ENCODE results near the gene ABCC11. TPM values are rescaled to one million over a fixed set of nuclear protein-coding genes. Genes with fewer than 3 reads are reported as not detected.
"Not testable (repeated sequence)": the region's sequence is repeated elsewhere in the genome, so short reads cannot be mapped to it uniquely, and the experiment has no call there.

Gene ABCC11
- total RNA-seq, 1 experiment from 2014 or later = 0.12 TPM

- Histone ChIP-seq H3K9me3 (replicated peaks) (no peaks in the 10 kb centered on the region), H3K27me3 (no peaks in the 10 kb centered on the region), H3K4me3 (no peak overlapping the region), H3K4me1 (no peaks in the 10 kb centered on the region), H3K36me3 (no peaks in the 10 kb centered on the region), H3K27ac (no peak overlapping the region)
- no peak for DNase-seq
These were observed 45.7 kb downstream of the ABCC11 start for GRCh38 chr16:48201515-48202201.

GRCh38 chr16:48197294-48197693 is 50.0 kb downstream of the ABCC11 start:
- Histone ChIP-seq H3K27ac (no peak overlapping the region), H3K4me1 (no peaks in the 10 kb centered on the region), H3K36me3 (no peaks in the 10 kb centered on the region), H3K27me3 (no peaks in the 10 kb centered on the region), H3K9me3 (replicated peaks) (no peaks in the 10 kb centered on the region), H3K4me3 (no peak overlapping the region)
- no peak for DNase-seq

GRCh38 chr16:48194828-48195556 is 52.3 kb downstream of the ABCC11 start:
- peak in 1 of 2 experiments; percentile 15 for DNase-seq
- Histone ChIP-seq H3K27ac (no peak overlapping the region), H3K9me3 (replicated peaks) (no peaks in the 10 kb centered on the region), H3K4me1 (no peaks in the 10 kb centered on the region), H3K36me3 (no peaks in the 10 kb centered on the region), H3K4me3 (no peak overlapping the region), H3K27me3 (no peaks in the 10 kb centered on the region)

- no peaks in the 10 kb centered on the region for H3K4me1 ChIP-seq
- H3K27me3 ChIP-seq = no peaks in the 10 kb centered on the region
- H3K36me3 ChIP-seq = no peaks in the 10 kb centered on the region
These were observed 53.5 kb downstream of the ABCC11 start for GRCh38 chr16:48193846-48194245.

GRCh38 chr16:48188449-48189102 is 58.8 kb downstream of the ABCC11 start:
- H3K9me3 ChIP-seq (replicated peaks) = no peaks in the 10 kb centered on the region
- no peaks in the 10 kb centered on the region for H3K27me3 ChIP-seq
- H3K27ac ChIP-seq = no peak overlapping the region
- no peaks in the 10 kb centered on the region for H3K36me3 ChIP-seq
- H3K4me1 ChIP-seq = no peaks in the 10 kb centered on the region
- H3K4me3 ChIP-seq = no peak overlapping the region
- DNase-seq = no peak

More at GRCh38 chr16:48193846-48194245, 53.5 kb downstream of the ABCC11 start:
- Histone ChIP-seq H3K4me3 (no peak overlapping the region), H3K9me3 (replicated peaks) (no peaks in the 10 kb centered on the region), H3K27ac (no peak overlapping the region)
- no peak for DNase-seq

GRCh38 chr16:48187779-48188178 is 59.6 kb downstream of the ABCC11 start:
- Histone ChIP-seq H3K4me3 (no peak overlapping the region), H3K27ac (no peak overlapping the region), H3K36me3 (no peaks in the 10 kb centered on the region), H3K4me1 (no peaks in the 10 kb centered on the region), H3K27me3 (no peaks in the 10 kb centered on the region), H3K9me3 (replicated peaks) (no peaks in the 10 kb centered on the region)
- no peak for DNase-seq

GRCh38 chr16:48184681-48185080 is 62.7 kb downstream of the ABCC11 start:
- Histone ChIP-seq H3K27ac (no peak overlapping the region), H3K4me3 (no peak overlapping the region), H3K27me3 (no peaks in the 10 kb centered on the region), H3K36me3 (no peaks in the 10 kb centered on the region), H3K9me3 (replicated peaks) (no peaks in the 10 kb centered on the region), H3K4me1 (no peaks in the 10 kb centered on the region)
- no peak for DNase-seq

GRCh38 chr16:48182979-48183537 is 64.3 kb downstream of the ABCC11 start:
- peak in 1 of 2 experiments; percentile 34 for DNase-seq
- Histone ChIP-seq H3K27me3 (no peaks in the 10 kb centered on the region), H3K36me3 (no peaks in the 10 kb centered on the region), H3K4me1 (no peaks in the 10 kb centered on the region), H3K4me3 (no peak overlapping the region), H3K27ac (no peak overlapping the region), H3K9me3 (replicated peaks) (no peaks in the 10 kb centered on the region)

GRCh38 chr16:48181746-48182520 is 65.4 kb downstream of the ABCC11 start:
- not testable (repeated sequence) for H3K27me3 ChIP-seq; H3K36me3 ChIP-seq; H3K27ac ChIP-seq; H3K4me1 ChIP-seq; H3K4me3 ChIP-seq; H3K9me3 ChIP-seq (replicated peaks); DNase-seq

GRCh38 chr16:48180868-48181480 is 66.4 kb downstream of the ABCC11 start:
- H3K4me3 ChIP-seq = no peak overlapping the region
- no peaks in the 10 kb centered on the region for H3K27me3 ChIP-seq
- H3K36me3 ChIP-seq = no peaks in the 10 kb centered on the region
- DNase-seq = no peak
- H3K4me1 ChIP-seq = 0 out of 2 replicates have a peak, but pooled peaks cover 3% of the 10 kb centered on the region
- no peak overlapping the region for H3K27ac ChIP-seq
- no peaks in the 10 kb centered on the region for H3K9me3 ChIP-seq (replicated peaks)

- H3K9me3 ChIP-seq (replicated peaks) = no peaks in the 10 kb centered on the region
- H3K27me3 ChIP-seq = no peaks in the 10 kb centered on the region
- DNase-seq = peak; percentile 8 to 30
- no peaks in the 10 kb centered on the region for H3K36me3 ChIP-seq
- H3K4me1 ChIP-seq = 0 out of 2 replicates have a peak, but pooled peaks cover 3% of the 10 kb centered on the region
- H3K27ac ChIP-seq = no peak overlapping the region
- no peak overlapping the region for H3K4me3 ChIP-seq
These were observed 70.5 kb downstream of the ABCC11 start for GRCh38 chr16:48176635-48177408.

GRCh38 chr16:48173889-48174288 is 73.5 kb downstream of the ABCC11 start:
- H3K27me3 ChIP-seq = no peaks in the 10 kb centered on the region
- H3K4me1 ChIP-seq = 0 out of 2 replicates have a peak, but pooled peaks cover 3% of the 10 kb centered on the region
- no peak overlapping the region for H3K27ac ChIP-seq
- no peak overlapping the region for H3K4me3 ChIP-seq
- no peaks in the 10 kb centered on the region for H3K9me3 ChIP-seq (replicated peaks)
- no peaks in the 10 kb centered on the region for H3K36me3 ChIP-seq
- no peak for DNase-seq

GRCh38 chr16:48172682-48173081 is 74.7 kb downstream of the ABCC11 start:
- H3K9me3 ChIP-seq (replicated peaks) = no peaks in the 10 kb centered on the region
- H3K4me1 ChIP-seq = 0 out of 2 replicates have a peak, but pooled peaks cover 3% of the 10 kb centered on the region
- no peaks in the 10 kb centered on the region for H3K27me3 ChIP-seq
- DNase-seq = no peak
- no peak overlapping the region for H3K4me3 ChIP-seq
- H3K36me3 ChIP-seq = no peaks in the 10 kb centered on the region
- H3K27ac ChIP-seq = no peak overlapping the region

Measured in SJCRH30 (cell line).